GM12878 (cell line): ENCODE results near the gene SMC3. TPM values are rescaled to one million over a fixed set of nuclear protein-coding genes. Genes with fewer than 3 reads are reported as not detected.

ENCODE experiments used
- ATF7 ChIP-seq: fragments of 450-650 bp; IDR thresholded peaks from 2 replicates; pipeline ENCODE4 v1.6.1; 2016; ENCODE audit warnings: low read depth, mild to moderate bottlenecking
- BACH1 ChIP-seq: fragments of 450-650 bp; IDR thresholded peaks from 2 replicates; pipeline ENCODE4 v1.6.1; 2017; ENCODE audit warnings: mild to moderate bottlenecking, borderline replicate concordance
- BMI1 ChIP-seq: fragments of 450-650 bp; IDR thresholded peaks from 2 replicates; pipeline ENCODE4 v1.6.1; 2016; ENCODE audit warnings: mild to moderate bottlenecking, moderate library complexity, borderline replicate concordance
- EGR1 ChIP-seq, 2 experiments: IDR thresholded peaks; 1 replicate in 1 of 2; 2 replicates in 1 of 2; pipeline ENCODE4 v1.6.1; 2011 to 2012; ENCODE audit warnings: low read depth in 2 of 2, low read length in 2 of 2, borderline replicate concordance in 1 of 2, mild to moderate bottlenecking in 1 of 2, moderate library complexity in 1 of 2
- ESRRA ChIP-seq: IDR thresholded peaks from 2 replicates; pipeline ENCODE4 v1.6.1; 2012; ENCODE audit warnings: mild to moderate bottlenecking, low read length, improper control_type of control experiment
- HCFC1 ChIP-seq: fragments of 150-350 bp; IDR thresholded peaks from 2 replicates; pipeline ENCODE4 v1.6.1; 2014; ENCODE audit warnings: low read length
- JUNB ChIP-seq: IDR thresholded peaks from 2 replicates; pipeline ENCODE4 v1.6.1; 2016; ENCODE audit warnings: antibody characterized with exemption, mild to moderate bottlenecking
- NFIC ChIP-seq: IDR thresholded peaks from 2 replicates; pipeline ENCODE4 v1.6.1; 2012; ENCODE audit warnings: low read depth, mild to moderate bottlenecking, inconsistent platforms, low read length, moderate library complexity
- NR2F1 ChIP-seq: fragments of 450-650 bp; conservative IDR thresholded peaks from 2 replicates; pipeline ENCODE4 v1.6.1; 2017; ENCODE audit warnings: mild to moderate bottlenecking
- POLR2A ChIP-seq: IDR thresholded peaks from 2 replicates; pipeline ENCODE4 v1.6.1; 2011; ENCODE audit warnings: low read depth, mild to moderate bottlenecking, low read length
- RBBP5 ChIP-seq: fragments of 200-600 bp; sonication (generic); conservative IDR thresholded peaks from 2 replicates; pipeline ENCODE4 v1.6.1; 2016
- RFX5 ChIP-seq: IDR thresholded peaks from 2 replicates; pipeline ENCODE4 v1.6.1; 2011; ENCODE audit warnings: low read depth, low read length, improper control_type of control experiment
- RUNX3 ChIP-seq: IDR thresholded peaks from 2 replicates; pipeline ENCODE4 v1.6.1; 2012; ENCODE audit warnings: low read length, inconsistent platforms
- SIN3A ChIP-seq: IDR thresholded peaks from 2 replicates; pipeline ENCODE4 v1.6.1; 2012; ENCODE audit warnings: low read depth, low read length, improper control_type of control experiment
- TCF3 ChIP-seq: IDR thresholded peaks from 2 replicates; pipeline ENCODE4 v1.6.1; 2012; ENCODE audit warnings: low read depth, mild to moderate bottlenecking, low read length, borderline replicate concordance; ENCODE audit not compliant: insufficient read depth
- ZNF274 ChIP-seq: IDR thresholded peaks from one replicate; pipeline ENCODE4 v1.8.0; 2011; ENCODE audit not compliant: insufficient read length, insufficient read depth
- polyA plus RNA-seq, 11 experiments: library from polyadenylated mRNA; depleted of rRNA in 4 of 11; unstranded in 6 of 11; stranded (reverse) in 5 of 11; fragments of >200 nt; fragmentation: Nextera tagmentation in 4 of 11; fragmentation: Illumina TruSeq in 1 of 11; extraction: Ambion mirVana in 4 of 11; extraction: Trizol in 1 of 11; gene quantifications; 1 replicate in 1 of 11; 2 replicates in 10 of 11; pipeline versions ENCODE4 v1.2.1 to v1.2.3, GENCODE V29; 2011 to 2016; ENCODE audit warnings: inconsistent platforms in 2 of 11, missing spikeins in 2 of 11, low read depth in 1 of 11
- total RNA-seq, 4 experiments: library from RNA; depleted of rRNA in 3 of 4; stranded (reverse); fragments of >200 nt in 3 of 4; fragmentation: Illumina TruSeq in 1 of 4; extraction: Trizol in 1 of 4; gene quantifications; 2 replicates each; pipeline versions ENCODE4 v1.2.1 to v1.2.3, GENCODE V29; 2013 to 2021
- TF ChIP-seq, protein P1 (sequence below): IDR thresholded peaks from 2 replicates; pipeline ENCODE4 v1.6.1; 2012; ENCODE audit warnings: low read depth, low read length, improper control_type of control experiment
- TF ChIP-seq, protein P2 (sequence below): fragments of 450-650 bp; IDR thresholded peaks from 2 replicates; pipeline ENCODE4 v1.6.1; 2017; ENCODE audit warnings: low read depth, mild to moderate bottlenecking, moderate library complexity
- TF ChIP-seq, protein P3 (sequence below), 3 experiments: IDR thresholded peaks in 2 of 3; conservative IDR thresholded peaks in 1 of 3; 2 replicates each; pipeline ENCODE4 v1.5.1; 2011; ENCODE audit warnings: low read depth in 3 of 3, low read length in 3 of 3, mild to moderate bottlenecking in 3 of 3, control low read depth in 2 of 3, moderate library complexity in 2 of 3, inconsistent platforms in 1 of 3, mixed read lengths in 1 of 3; ENCODE audit not compliant: control insufficient read depth in 2 of 3, insufficient read depth in 1 of 3; ENCODE audit errors: extremely low read depth in 1 of 3
- TF ChIP-seq, protein P4 (sequence below): IDR thresholded peaks from 2 replicates; pipeline ENCODE4 v1.6.1; 2012; ENCODE audit warnings: improper control_type of control experiment, low read depth, low read length; ENCODE audit not compliant: insufficient replicate concordance

The SMC3 gene
- total and polyA plus RNA-seq, 10 of the 15 experiments (the other 5 are each of a cell fraction or from before 2014, with no cell fraction given): 30.4 to 123 (median 48.3) TPM

DNA sequence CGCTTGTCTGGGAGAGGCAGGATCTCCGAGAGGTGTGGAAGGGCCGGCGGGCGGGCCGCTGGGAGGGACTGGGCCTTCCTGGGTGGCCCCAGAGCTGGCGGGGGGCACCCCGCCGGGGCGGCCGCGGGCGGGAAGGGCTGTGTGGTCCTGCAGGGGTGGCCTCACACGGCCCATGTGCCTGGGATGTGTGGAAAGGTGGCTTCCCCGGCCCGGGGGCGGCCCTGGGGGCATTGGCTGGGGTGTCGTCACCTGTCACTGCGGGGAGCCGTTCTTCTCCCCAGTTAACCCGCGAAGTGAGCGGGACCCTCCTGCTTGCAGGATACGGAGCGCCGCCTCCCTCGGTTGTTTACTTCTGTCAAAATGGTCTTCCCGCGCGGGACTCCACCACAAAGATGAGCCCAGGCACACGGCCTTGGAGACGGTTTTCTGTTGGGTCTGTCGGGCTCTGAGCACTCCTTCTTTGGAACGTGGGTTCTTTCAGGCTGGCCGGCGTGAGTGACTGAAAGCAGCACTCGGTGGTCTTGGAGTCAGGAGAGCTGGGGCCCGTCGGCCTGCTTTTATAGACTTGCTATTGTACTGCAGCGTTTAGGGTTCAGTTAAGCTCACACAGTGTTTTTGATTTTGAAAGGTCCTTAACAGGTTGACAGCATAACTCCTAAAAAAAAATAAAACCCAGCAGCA lies 700 bp downstream of the SMC3 start (continued):
- TF ChIP-seq, protein P1, sequence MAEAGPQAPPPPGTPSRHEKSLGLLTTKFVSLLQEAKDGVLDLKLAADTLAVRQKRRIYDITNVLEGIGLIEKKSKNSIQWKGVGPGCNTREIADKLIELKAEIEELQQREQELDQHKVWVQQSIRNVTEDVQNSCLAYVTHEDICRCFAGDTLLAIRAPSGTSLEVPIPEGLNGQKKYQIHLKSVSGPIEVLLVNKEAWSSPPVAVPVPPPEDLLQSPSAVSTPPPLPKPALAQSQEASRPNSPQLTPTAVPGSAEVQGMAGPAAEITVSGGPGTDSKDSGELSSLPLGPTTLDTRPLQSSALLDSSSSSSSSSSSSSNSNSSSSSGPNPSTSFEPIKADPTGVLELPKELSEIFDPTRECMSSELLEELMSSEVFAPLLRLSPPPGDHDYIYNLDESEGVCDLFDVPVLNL: no peak
- TF ChIP-seq BACH1: peak; percentile 13; the same call in 1 of the 2 replicates
- TF ChIP-seq, protein P2, sequence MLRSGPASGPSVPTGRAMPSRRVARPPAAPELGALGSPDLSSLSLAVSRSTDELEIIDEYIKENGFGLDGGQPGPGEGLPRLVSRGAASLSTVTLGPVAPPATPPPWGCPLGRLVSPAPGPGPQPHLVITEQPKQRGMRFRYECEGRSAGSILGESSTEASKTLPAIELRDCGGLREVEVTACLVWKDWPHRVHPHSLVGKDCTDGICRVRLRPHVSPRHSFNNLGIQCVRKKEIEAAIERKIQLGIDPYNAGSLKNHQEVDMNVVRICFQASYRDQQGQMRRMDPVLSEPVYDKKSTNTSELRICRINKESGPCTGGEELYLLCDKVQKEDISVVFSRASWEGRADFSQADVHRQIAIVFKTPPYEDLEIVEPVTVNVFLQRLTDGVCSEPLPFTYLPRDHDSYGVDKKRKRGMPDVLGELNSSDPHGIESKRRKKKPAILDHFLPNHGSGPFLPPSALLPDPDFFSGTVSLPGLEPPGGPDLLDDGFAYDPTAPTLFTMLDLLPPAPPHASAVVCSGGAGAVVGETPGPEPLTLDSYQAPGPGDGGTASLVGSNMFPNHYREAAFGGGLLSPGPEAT: no peak
- TF ChIP-seq, protein P3, sequence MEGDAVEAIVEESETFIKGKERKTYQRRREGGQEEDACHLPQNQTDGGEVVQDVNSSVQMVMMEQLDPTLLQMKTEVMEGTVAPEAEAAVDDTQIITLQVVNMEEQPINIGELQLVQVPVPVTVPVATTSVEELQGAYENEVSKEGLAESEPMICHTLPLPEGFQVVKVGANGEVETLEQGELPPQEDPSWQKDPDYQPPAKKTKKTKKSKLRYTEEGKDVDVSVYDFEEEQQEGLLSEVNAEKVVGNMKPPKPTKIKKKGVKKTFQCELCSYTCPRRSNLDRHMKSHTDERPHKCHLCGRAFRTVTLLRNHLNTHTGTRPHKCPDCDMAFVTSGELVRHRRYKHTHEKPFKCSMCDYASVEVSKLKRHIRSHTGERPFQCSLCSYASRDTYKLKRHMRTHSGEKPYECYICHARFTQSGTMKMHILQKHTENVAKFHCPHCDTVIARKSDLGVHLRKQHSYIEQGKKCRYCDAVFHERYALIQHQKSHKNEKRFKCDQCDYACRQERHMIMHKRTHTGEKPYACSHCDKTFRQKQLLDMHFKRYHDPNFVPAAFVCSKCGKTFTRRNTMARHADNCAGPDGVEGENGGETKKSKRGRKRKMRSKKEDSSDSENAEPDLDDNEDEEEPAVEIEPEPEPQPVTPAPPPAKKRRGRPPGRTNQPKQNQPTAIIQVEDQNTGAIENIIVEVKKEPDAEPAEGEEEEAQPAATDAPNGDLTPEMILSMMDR (IDR thresholded peaks at IDR 0.05 in 2 of 3, conservative IDR thresholded peaks at IDR 0.05 in 1 of 3; ENCODE audit: control insufficient read depth in 2 of 3, extremely low read depth in 1 of 3, insufficient read depth in 1 of 3, low read depth in 3 of 3, low read length in 3 of 3): no peak
- TF ChIP-seq RFX5: peak; percentile 91
- no peak for TF ChIP-seq NR2F1
- TF ChIP-seq JUNB: no peak
- no peak for TF ChIP-seq ZNF274
- TF ChIP-seq TCF3: no peak
- no peak for TF ChIP-seq NFIC
- TF ChIP-seq EGR1 (IDR thresholded peaks at IDR 0.05; ENCODE audit: borderline replicate concordance in 1 of 2, low read depth in 2 of 2, low read length in 2 of 2): peak in 1 of 2 experiments; percentile 61; a peak in 1 of 3 replicates
- TF ChIP-seq, protein P4, sequence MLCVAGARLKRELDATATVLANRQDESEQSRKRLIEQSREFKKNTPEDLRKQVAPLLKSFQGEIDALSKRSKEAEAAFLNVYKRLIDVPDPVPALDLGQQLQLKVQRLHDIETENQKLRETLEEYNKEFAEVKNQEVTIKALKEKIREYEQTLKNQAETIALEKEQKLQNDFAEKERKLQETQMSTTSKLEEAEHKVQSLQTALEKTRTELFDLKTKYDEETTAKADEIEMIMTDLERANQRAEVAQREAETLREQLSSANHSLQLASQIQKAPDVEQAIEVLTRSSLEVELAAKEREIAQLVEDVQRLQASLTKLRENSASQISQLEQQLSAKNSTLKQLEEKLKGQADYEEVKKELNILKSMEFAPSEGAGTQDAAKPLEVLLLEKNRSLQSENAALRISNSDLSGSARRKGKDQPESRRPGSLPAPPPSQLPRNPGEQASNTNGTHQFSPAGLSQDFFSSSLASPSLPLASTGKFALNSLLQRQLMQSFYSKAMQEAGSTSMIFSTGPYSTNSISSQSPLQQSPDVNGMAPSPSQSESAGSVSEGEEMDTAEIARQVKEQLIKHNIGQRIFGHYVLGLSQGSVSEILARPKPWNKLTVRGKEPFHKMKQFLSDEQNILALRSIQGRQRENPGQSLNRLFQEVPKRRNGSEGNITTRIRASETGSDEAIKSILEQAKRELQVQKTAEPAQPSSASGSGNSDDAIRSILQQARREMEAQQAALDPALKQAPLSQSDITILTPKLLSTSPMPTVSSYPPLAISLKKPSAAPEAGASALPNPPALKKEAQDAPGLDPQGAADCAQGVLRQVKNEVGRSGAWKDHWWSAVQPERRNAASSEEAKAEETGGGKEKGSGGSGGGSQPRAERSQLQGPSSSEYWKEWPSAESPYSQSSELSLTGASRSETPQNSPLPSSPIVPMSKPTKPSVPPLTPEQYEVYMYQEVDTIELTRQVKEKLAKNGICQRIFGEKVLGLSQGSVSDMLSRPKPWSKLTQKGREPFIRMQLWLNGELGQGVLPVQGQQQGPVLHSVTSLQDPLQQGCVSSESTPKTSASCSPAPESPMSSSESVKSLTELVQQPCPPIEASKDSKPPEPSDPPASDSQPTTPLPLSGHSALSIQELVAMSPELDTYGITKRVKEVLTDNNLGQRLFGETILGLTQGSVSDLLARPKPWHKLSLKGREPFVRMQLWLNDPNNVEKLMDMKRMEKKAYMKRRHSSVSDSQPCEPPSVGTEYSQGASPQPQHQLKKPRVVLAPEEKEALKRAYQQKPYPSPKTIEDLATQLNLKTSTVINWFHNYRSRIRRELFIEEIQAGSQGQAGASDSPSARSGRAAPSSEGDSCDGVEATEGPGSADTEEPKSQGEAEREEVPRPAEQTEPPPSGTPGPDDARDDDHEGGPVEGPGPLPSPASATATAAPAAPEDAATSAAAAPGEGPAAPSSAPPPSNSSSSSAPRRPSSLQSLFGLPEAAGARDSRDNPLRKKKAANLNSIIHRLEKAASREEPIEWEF: no peak
- TF ChIP-seq HCFC1: no peak
- TF ChIP-seq RBBP5: no peak
- TF ChIP-seq SIN3A: peak; percentile 73; the same call in 1 of the 2 replicates
- 0 out of 2 replicates have a peak, but pooled peaks have one; percentile 16 for TF ChIP-seq RUNX3
- TF ChIP-seq POLR2A: peak; percentile 70
- no peak for TF ChIP-seq ESRRA
- TF ChIP-seq BMI1: no peak
- TF ChIP-seq ATF7: 0 out of 2 replicates have a peak, but pooled peaks have one; percentile 16
